GM12878 (cell line): Measurements from ENCODE around the gene APLP2. TPM values are rescaled to one million over a fixed set of nuclear protein-coding genes. Genes with fewer than 3 reads are reported as not detected.

ENCODE experiments used
- ATAC-seq: fragments of 200-7000 bp; cut with Tn5 transposase; 3 replicates; pipeline ENCODE4 v1.9.1; 2020; ENCODE audit warnings: mild to moderate bottlenecking, moderate library complexity
- BruUV-seq: library from RNA; stranded (reverse); fragments of 400-500 nt; replicated peaks from 2 replicates; lab custom pipeline; 2021; lab: Mats Ljungman, UMichigan
- CTCF ChIA-PET: fragments of 300-600 bp; sonication (Branson Sonifier 250); formaldehyde crosslinking; extraction: SDS; loops from one replicate; lab custom pipeline; 2021; ENCODE audit warnings: inconsistent platforms; lab: Yijun Ruan, JAX
- POLR2A ChIA-PET: fragments of 350-600 bp; formaldehyde crosslinking; extraction: SDS; loops from one replicate; lab custom pipeline; 2021; ENCODE audit warnings: inconsistent platforms; lab: Charles Lee
- RAD21 ChIA-PET: fragments of 300-600 bp; sonication (Branson Sonifier 250); formaldehyde crosslinking; loops from one replicate; lab custom pipeline; 2023; ENCODE audit warnings: antibody characterized with exemption; ENCODE audit not compliant: unreplicated experiment; lab: Charles Lee
- SMC1A ChIA-PET: fragments of 300-600 bp; sonication (Branson Sonifier 250); formaldehyde crosslinking; loops from one replicate; lab custom pipeline; 2023; ENCODE audit not compliant: unreplicated experiment, uncharacterized antibody; lab: Charles Lee
- DNase-seq: peaks from one replicate; pipeline ENCODE4 v3.0.0-alpha.2; 2011; ENCODE audit warnings: low read depth, low spot score
- FAIRE-seq: peaks from 3 replicates; lab custom pipeline; 2011; peaks lifted over from hg19 to GRCh38; lab: Jason Lieb, UNC
- H2AFZ ChIP-seq: 2 replicates; pipeline ENCODE4 v1.6.0; 2011; ENCODE audit warnings: low read depth, low read length, control low read depth; ENCODE audit not compliant: control insufficient read depth
- H3K27ac ChIP-seq: 2 replicates; pipeline ENCODE4 v1.5.1; 2011; ENCODE audit warnings: control low read depth; ENCODE audit not compliant: control insufficient read depth, insufficient read depth
- H3K27me3 ChIP-seq, 2 experiments: replicated peaks in 1 of 2; 2 replicates each; pipeline versions ENCODE4 v1.6.0 to v1.6.1; 2011; ENCODE audit warnings: low read length in 1 of 2; ENCODE audit not compliant: control insufficient read depth in 2 of 2, insufficient read depth in 2 of 2
- H3K36me3 ChIP-seq, 2 experiments: 2 replicates each; pipeline ENCODE4 v1.5.1; 2011; ENCODE audit warnings: low read length in 1 of 2; ENCODE audit not compliant: control insufficient read depth in 2 of 2, insufficient read depth in 2 of 2
- H3K4me1 ChIP-seq: 2 replicates; pipeline ENCODE4 v1.6.1; 2011; ENCODE audit warnings: mild to moderate bottlenecking, low read length, moderate library complexity, mixed read lengths; ENCODE audit not compliant: control insufficient read depth, insufficient read depth
- H3K4me2 ChIP-seq: 2 replicates; pipeline ENCODE4 v1.6.0; 2011; ENCODE audit warnings: control low read depth; ENCODE audit not compliant: control insufficient read depth, insufficient read depth
- H3K4me3 ChIP-seq: fragments of 200-600 bp; sonication (generic); 2 replicates; pipeline ENCODE4 v1.5.1; 2016
- H3K79me2 ChIP-seq: 2 replicates; pipeline ENCODE4 v1.6.0; 2011; ENCODE audit warnings: low read length; ENCODE audit not compliant: control insufficient read depth, insufficient read depth
- H3K9ac ChIP-seq: 2 replicates; pipeline ENCODE4 v1.8.0; 2011; ENCODE audit warnings: low read length, control low read depth, mixed read lengths; ENCODE audit not compliant: control insufficient read depth, insufficient read depth
- H3K9me3 ChIP-seq: replicated peaks from 3 replicates; pipeline ENCODE4 v1.5.1; 2011; ENCODE audit warnings: mild to moderate bottlenecking, low read length; ENCODE audit not compliant: control insufficient read depth, insufficient read depth
- H4K20me1 ChIP-seq: 2 replicates; pipeline ENCODE4 v1.6.0; 2011; ENCODE audit not compliant: control insufficient read depth, insufficient read depth
- BRCA1 ChIP-seq: IDR thresholded peaks from 2 replicates; pipeline ENCODE4 v1.6.1; 2011; ENCODE audit warnings: low read depth, low read length, improper control_type of control experiment
- CREB1 ChIP-seq: IDR thresholded peaks from 2 replicates; pipeline ENCODE4 v1.6.1; 2012; ENCODE audit warnings: low read depth, mild to moderate bottlenecking, inconsistent platforms
- CREM ChIP-seq: IDR thresholded peaks from 2 replicates; pipeline ENCODE4 v1.6.1; 2014; ENCODE audit warnings: antibody characterized with exemption, low read depth
- EED ChIP-seq: sonication (generic); IDR thresholded peaks from 2 replicates; pipeline ENCODE4 v1.6.1; 2016; ENCODE audit warnings: antibody characterized with exemption, low read depth
- JUND ChIP-seq: IDR thresholded peaks from 2 replicates; pipeline ENCODE4 v1.6.1; 2012; ENCODE audit warnings: low read depth, mild to moderate bottlenecking, low read length, improper control_type of control experiment, moderate library complexity
- NR2C1 ChIP-seq: fragments of 450-650 bp; IDR thresholded peaks from 2 replicates; pipeline ENCODE4 v1.6.1; 2017; ENCODE audit warnings: antibody characterized with exemption, mild to moderate bottlenecking, moderate library complexity
- SPI1 ChIP-seq: IDR thresholded peaks from 2 replicates; pipeline ENCODE4 v1.6.1; 2011; ENCODE audit warnings: low read depth, mild to moderate bottlenecking, low read length, moderate library complexity, borderline replicate concordance; ENCODE audit not compliant: insufficient read depth
- ZZZ3 ChIP-seq: IDR thresholded peaks from 2 replicates; pipeline ENCODE4 v1.6.1; 2011; ENCODE audit warnings: low read depth; ENCODE audit not compliant: control insufficient read depth, insufficient read length
- WGBS: methylation state at CpG from one replicate; pipeline ENCODE4 v1.1.6; 2016; ENCODE audit warnings: low lambda C conversion rate; ENCODE audit not compliant: insufficient replicate concordance, insufficient coverage; ENCODE audit errors: missing lambda C conversion rate; 5-methylcytosine and 5-hydroxymethylcytosine counted together
- in situ Hi-C: fragments of 300-500 bp; cut with MboI; formaldehyde crosslinking; loops from 9 replicates; pipeline ENCODE4 v1.14.3; 2018; ENCODE audit warnings: mixed read lengths
- intact Hi-C: fragments of 100-400 bp; cut with micrococcal nuclease; formaldehyde crosslinking; loops from one replicate; pipeline ENCODE4 v1.14.2; 2022; ENCODE audit not compliant: unreplicated experiment
- polyA plus RNA-seq, 11 experiments: library from polyadenylated mRNA; depleted of rRNA in 4 of 11; unstranded in 6 of 11; stranded (reverse) in 5 of 11; fragments of >200 nt; fragmentation: Nextera tagmentation in 4 of 11; fragmentation: Illumina TruSeq in 1 of 11; extraction: Ambion mirVana in 4 of 11; extraction: Trizol in 1 of 11; gene quantifications; 1 replicate in 1 of 11; 2 replicates in 10 of 11; pipeline versions ENCODE4 v1.2.1 to v1.2.3, GENCODE V29; 2011 to 2016; ENCODE audit warnings: inconsistent platforms in 2 of 11, missing spikeins in 2 of 11, low read depth in 1 of 11
- total RNA-seq, 4 experiments: library from RNA; depleted of rRNA in 3 of 4; stranded (reverse); fragments of >200 nt in 3 of 4; fragmentation: Illumina TruSeq in 1 of 4; extraction: Trizol in 1 of 4; gene quantifications; 2 replicates each; pipeline versions ENCODE4 v1.2.1 to v1.2.3, GENCODE V29; 2013 to 2021
- TF ChIP-seq, protein P1 (sequence below): fragments of 450-650 bp; IDR thresholded peaks from 2 replicates; pipeline ENCODE4 v1.6.1; 2017; ENCODE audit warnings: antibody characterized with exemption, mild to moderate bottlenecking, moderate library complexity

APLP2 gene
- total and polyA plus RNA-seq, 10 of the 15 experiments (the other 5 are each of a cell fraction or from before 2014, with no cell fraction given): 2.3 to 38.8 (median 21.3) TPM

DNA sequence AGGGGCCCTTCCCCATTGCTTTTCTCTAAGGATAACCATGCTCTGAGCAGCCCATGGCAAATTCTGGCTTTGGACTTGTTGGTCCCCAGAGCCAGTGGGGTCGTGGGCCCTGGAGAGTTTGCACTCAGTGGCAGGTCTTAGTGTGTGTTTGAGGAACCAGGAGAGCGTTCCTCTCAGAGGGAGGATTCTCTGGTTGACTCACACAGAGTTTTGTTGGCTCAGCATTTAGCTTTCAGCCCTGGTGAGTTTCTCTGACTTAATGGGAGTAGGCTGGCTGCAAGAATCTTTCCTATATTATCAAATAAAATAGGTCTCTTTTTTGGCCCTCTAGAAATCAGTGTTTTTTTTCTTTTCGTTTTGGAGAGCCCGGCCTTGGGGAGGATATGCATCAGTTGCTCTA, 110.8 kb downstream of the APLP2 start (continued):
- TF ChIP-seq SPI1: peak; percentile 62; the same call in 1 of the 2 replicates
- TF ChIP-seq JUND: 0 out of 2 replicates have a peak, but pooled peaks have one; percentile 22

DNA sequence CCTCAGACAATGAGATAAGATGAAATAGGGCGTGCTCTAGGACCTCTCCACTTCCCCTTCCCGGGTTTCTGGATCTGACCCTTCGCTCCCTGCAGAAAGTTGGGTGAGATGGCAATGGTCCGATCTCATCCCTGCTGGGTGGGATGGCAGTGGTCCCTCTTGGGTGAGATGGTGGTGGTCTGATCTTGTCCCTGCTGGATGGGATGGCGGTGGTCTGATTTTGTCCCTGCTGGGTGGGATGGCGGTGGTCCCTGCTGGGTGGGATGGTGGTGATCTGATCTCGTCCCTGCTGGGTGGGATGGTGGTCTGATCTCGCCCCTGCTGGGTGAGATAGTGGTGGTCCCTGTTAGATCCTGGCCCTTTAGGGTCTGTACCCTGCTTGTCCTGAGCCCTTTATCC, 111.2 kb downstream of the APLP2 start:
- Histone ChIP-seq H2AFZ (no peak overlapping the region), H4K20me1 (no peaks in the 10 kb centered on the region), H3K27ac (no peak overlapping the region), H3K9me3 (no peaks in the 10 kb centered on the region), H3K27me3 (no peaks in the 10 kb centered on the region), H3K79me2 (no peaks in the 10 kb centered on the region), H3K36me3 (no peaks in the 10 kb centered on the region), H3K4me3 (no peak overlapping the region), H3K4me2 (peak overlapping the region; percentile 69), H3K4me1 (peaks cover 35% of the 10 kb centered on the region), H3K9ac (no peak overlapping the region)
- in situ Hi-C loops (no loop called here), intact Hi-C loops (loop anchor here (5.0 kb wide), 1 partner anchor 34 kb away; no protein-coding TSS in a partner anchor)
- no TSS peak for BruUV-seq
- DNase-seq (no peak), FAIRE-seq (no peak), ATAC-seq (peak; percentile 26)
- RAD21 ChIA-PET: interaction anchor here (1.3 to 2.4 kb wide), 2 partner anchors 30 to 48 kb away, joined by 8 to 17 read pairs; no protein-coding TSS in a partner anchor
- SMC1A ChIA-PET: interaction anchor here (1.1 to 5.2 kb wide), 5 partner anchors 12 to 149 kb away, joined by 3 to 37 read pairs (median 4); no protein-coding TSS in a partner anchor
- WGBS: 37% methylated on average over 5 of the region's 8 CpGs
- CTCF ChIA-PET: interaction anchor here (1.2 kb wide), 1 partner anchor 30 kb away, joined by 6 read pairs; no protein-coding TSS in a partner anchor
- POLR2A ChIA-PET: interaction anchor here (1.1 kb wide), 1 partner anchor 20 kb away, joined by 3 read pairs; no protein-coding TSS in a partner anchor
- TF ChIP-seq ZZZ3: no peak
- no peak for TF ChIP-seq NR2C1
- TF ChIP-seq, protein P1, sequence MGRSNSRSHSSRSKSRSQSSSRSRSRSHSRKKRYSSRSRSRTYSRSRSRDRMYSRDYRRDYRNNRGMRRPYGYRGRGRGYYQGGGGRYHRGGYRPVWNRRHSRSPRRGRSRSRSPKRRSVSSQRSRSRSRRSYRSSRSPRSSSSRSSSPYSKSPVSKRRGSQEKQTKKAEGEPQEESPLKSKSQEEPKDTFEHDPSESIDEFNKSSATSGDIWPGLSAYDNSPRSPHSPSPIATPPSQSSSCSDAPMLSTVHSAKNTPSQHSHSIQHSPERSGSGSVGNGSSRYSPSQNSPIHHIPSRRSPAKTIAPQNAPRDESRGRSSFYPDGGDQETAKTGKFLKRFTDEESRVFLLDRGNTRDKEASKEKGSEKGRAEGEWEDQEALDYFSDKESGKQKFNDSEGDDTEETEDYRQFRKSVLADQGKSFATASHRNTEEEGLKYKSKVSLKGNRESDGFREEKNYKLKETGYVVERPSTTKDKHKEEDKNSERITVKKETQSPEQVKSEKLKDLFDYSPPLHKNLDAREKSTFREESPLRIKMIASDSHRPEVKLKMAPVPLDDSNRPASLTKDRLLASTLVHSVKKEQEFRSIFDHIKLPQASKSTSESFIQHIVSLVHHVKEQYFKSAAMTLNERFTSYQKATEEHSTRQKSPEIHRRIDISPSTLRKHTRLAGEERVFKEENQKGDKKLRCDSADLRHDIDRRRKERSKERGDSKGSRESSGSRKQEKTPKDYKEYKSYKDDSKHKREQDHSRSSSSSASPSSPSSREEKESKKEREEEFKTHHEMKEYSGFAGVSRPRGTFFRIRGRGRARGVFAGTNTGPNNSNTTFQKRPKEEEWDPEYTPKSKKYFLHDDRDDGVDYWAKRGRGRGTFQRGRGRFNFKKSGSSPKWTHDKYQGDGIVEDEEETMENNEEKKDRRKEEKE: no peak
- TF ChIP-seq EED: no peak
- no peak for TF ChIP-seq BRCA1
- TF ChIP-seq CREM: no peak
- TF ChIP-seq CREB1: no peak
